SK-N-SH treated with all-trans-retinoic acid at 6 μM for 48 hours (cell line): ENCODE data around the gene OST4.

Experiments
- ZFP3 ChIP-seq: fragments of 250-450 bp; sonication (Bioruptor Pico); IDR thresholded peaks from 2 replicates; pipeline ENCODE4 v1.5.0; 2020; ENCODE audit warnings: mild to moderate bottlenecking, moderate library complexity
- ZNF565 ChIP-seq: fragments of 450-650 bp; formaldehyde crosslinking; conservative IDR thresholded peaks from 2 replicates; pipeline ENCODE4 v1.5.0; 2020; ENCODE audit warnings: low read depth, mild to moderate bottlenecking, moderate library complexity
- ZNF8 ChIP-seq: fragments of 450-650 bp; formaldehyde crosslinking; IDR thresholded peaks from 2 replicates; pipeline ENCODE4 v1.5.0; 2020; ENCODE audit warnings: mild to moderate bottlenecking, moderate library complexity
- TF ChIP-seq, protein P1 (sequence below): fragments of 250-450 bp; sonication (Bioruptor Pico); IDR thresholded peaks from 2 replicates; pipeline ENCODE4 v1.8.0; 2020; ENCODE audit warnings: mild to moderate bottlenecking, moderate library complexity, borderline replicate concordance

DNA sequence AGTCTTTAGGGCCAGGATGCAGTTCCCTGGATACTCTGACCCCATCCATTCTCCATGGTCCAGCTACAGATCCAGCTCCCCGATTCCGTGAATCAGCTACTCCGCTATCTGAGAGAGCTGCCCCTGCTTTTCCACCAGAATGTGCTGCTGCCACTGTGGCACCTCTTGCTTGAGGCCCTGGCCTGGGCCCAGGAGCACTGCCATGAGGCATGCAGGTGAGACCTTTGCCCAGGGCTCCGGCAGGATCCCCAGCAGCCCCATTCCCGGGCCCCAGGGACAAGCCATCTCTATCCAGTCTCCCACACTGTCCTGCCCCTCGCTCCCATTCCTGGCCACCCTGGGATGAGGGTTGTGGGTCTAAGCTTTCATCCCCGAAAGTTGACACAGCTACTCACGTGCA, 31.2 kb downstream of the OST4 start:
- no peak for TF ChIP-seq ZNF565 (CRISPR knock-in tag)
- no peak for TF ChIP-seq ZNF8
- no peak for TF ChIP-seq ZFP3 (CRISPR knock-in tag)
- TF ChIP-seq, protein P1, sequence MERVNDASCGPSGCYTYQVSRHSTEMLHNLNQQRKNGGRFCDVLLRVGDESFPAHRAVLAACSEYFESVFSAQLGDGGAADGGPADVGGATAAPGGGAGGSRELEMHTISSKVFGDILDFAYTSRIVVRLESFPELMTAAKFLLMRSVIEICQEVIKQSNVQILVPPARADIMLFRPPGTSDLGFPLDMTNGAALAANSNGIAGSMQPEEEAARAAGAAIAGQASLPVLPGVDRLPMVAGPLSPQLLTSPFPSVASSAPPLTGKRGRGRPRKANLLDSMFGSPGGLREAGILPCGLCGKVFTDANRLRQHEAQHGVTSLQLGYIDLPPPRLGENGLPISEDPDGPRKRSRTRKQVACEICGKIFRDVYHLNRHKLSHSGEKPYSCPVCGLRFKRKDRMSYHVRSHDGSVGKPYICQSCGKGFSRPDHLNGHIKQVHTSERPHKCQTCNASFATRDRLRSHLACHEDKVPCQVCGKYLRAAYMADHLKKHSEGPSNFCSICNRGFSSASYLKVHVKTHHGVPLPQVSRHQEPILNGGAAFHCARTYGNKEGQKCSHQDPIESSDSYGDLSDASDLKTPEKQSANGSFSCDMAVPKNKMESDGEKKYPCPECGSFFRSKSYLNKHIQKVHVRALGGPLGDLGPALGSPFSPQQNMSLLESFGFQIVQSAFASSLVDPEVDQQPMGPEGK (CRISPR knock-in tag) = no peak
